NCI-H226 (cell line): ENCODE data around the gene GPR63.

Source experiments
- DNase-seq: peaks from one replicate; pipeline ENCODE4 v3.0.0-alpha.2; 2015

GPR63 gene

DNA sequence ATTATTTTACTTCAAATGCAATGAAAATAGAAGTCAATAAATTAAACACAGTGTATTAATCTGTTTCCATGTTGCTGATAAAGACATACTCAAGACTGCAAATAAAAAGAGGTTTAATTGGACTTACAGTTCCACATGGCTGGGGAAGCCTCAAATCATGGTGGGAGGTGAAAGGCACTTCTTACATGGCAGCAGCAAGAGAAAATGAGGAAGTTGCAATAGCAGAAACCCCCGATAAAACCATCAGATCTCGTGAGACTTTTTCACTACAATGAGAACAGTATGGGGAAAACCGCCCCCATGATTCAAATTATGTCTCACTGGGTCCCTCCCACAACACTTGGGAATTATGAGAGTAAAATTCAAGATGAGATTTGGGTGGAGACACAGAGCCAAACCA is 82.2 kb downstream of the GPR63 start:
- DNase-seq: no peak

DNA sequence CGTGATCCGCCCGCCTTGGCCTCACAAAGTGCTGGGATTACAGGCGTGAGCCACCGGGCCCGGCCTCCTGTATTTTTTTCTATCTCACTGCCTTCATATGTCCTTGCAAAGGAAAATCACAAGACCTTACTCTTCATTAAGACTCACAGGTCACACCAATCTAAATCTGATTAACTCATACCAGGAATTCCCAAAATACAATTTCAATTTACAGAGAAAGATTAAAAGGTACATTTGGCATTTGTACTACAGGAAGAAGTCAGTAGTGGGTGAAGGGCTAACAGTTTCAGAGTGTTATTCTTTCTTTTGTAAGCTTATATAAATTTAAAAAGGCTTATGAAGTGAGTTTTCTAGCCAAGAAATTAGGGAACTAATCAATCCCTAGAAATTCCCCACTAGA is 87.4 kb downstream of the GPR63 start:
- DNase-seq: no peak
